MM.1S (cell line): Measurements from ENCODE around the gene ZNF41.

ENCODE experiments used
- CTCF ChIP-seq: fragments of 300-600 bp; sonication (generic); IDR thresholded peaks from 2 replicates; pipeline ENCODE4 v1.5.1; 2016; ENCODE audit warnings: antibody characterized with exemption, low read length, mixed read lengths
- EZH2 ChIP-seq: fragments of 300-600 bp; sonication (generic); optimal IDR thresholded peaks from 2 replicates; pipeline ENCODE3; 2017; ENCODE audit warnings: low read depth, mild to moderate bottlenecking, antibody characterized with exemption, low read length, mixed read lengths
- EZH2phosphoT487 ChIP-seq: fragments of 300-600 bp; sonication (generic); IDR thresholded peaks from 2 replicates; pipeline ENCODE4 v1.6.1; 2018; ENCODE audit warnings: antibody characterized with exemption, low read length

GRCh38 chrX:47413179-47413594 is 69.8 kb downstream of the ZNF41 start:
- TF ChIP-seq CTCF: no peak
- no peak for TF ChIP-seq EZH2
- no peak for TF ChIP-seq EZH2phosphoT487
